Measurements from ENCODE around the gene VTI1B. TPM values are rescaled to one million over a fixed set of nuclear protein-coding genes. Genes with fewer than 3 reads are reported as not detected.
A peak's percentile ranks its signal among the peaks of the same experiment; 100 is the strongest.
"Not testable (repeated sequence)": the region's sequence is repeated elsewhere in the genome, so short reads cannot be mapped to it uniquely, and the experiment has no call there.

The VTI1B gene
- polyA plus RNA-seq (2013, experiment 1 of 4) = 102 TPM
- 103 TPM for polyA plus RNA-seq (2013, experiment 2 of 4)
- 76.1 TPM for polyA plus RNA-seq (2013, experiment 3 of 4)
- 85.7 TPM for polyA plus RNA-seq (2013, experiment 4 of 4)

- peaks cover 15% of the 10 kb centered on the region for H3K36me3 ChIP-seq (ENCODE audit: control insufficient read depth, insufficient read depth, low read length)
- 0 to 1% methylated on average over 87 of the region's 87 CpGs for WGBS, 2 experiments
- H3K27ac ChIP-seq (ENCODE audit: insufficient read depth, low read depth, low read length, poor library complexity, severe bottlenecking) = peak within 1 kb of the TSS; percentile 96
- no peaks in the 10 kb centered on the region for H3K4me1 ChIP-seq (ENCODE audit: control insufficient read depth, insufficient read depth, low read length)
- no peaks in the 10 kb centered on the region for H3K27me3 ChIP-seq (ENCODE audit: control insufficient read depth, insufficient read depth, low read length, poor library complexity, severe bottlenecking)
- H3K9me3 ChIP-seq (ENCODE audit: control insufficient read depth, low read length) = no peaks in the 10 kb centered on the region
- H3K4me3 ChIP-seq (ENCODE audit: insufficient read depth, low read depth, low read length) = peak within 1 kb of the TSS; percentile 84
Observed at GRCh38 chr14:67674480-67675218, at the start of gene VTI1B. Gene VTI1B (minus strand): TSS chr14:67674632. CDS start chr14:67674489, 143 bp downstream.

GRCh38 chr14:67722293-67722692 is 47.9 kb upstream of the VTI1B start:
- no peak overlapping the region for H3K27ac ChIP-seq (ENCODE audit: insufficient read depth, low read depth, low read length, poor library complexity, severe bottlenecking)
- no peaks in the 10 kb centered on the region for H3K9me3 ChIP-seq (ENCODE audit: control insufficient read depth, low read length)
- H3K36me3 ChIP-seq (ENCODE audit: control insufficient read depth, insufficient read depth, low read length) = no peaks in the 10 kb centered on the region
- no peaks in the 10 kb centered on the region for H3K27me3 ChIP-seq (ENCODE audit: control insufficient read depth, insufficient read depth, low read length, poor library complexity, severe bottlenecking)
- no peaks in the 10 kb centered on the region for H3K4me1 ChIP-seq (ENCODE audit: control insufficient read depth, insufficient read depth, low read length)
- WGBS, 2 experiments = 62% methylated on average over 3 of the region's 3 CpGs
- H3K4me3 ChIP-seq (ENCODE audit: insufficient read depth, low read depth, low read length) = no peak overlapping the region

- no peaks in the 10 kb centered on the region for H3K27me3 ChIP-seq (ENCODE audit: control insufficient read depth, insufficient read depth, low read length, poor library complexity, severe bottlenecking)
- H3K27ac ChIP-seq (ENCODE audit: insufficient read depth, low read depth, low read length, poor library complexity, severe bottlenecking) = no peak overlapping the region
- H3K36me3 ChIP-seq (ENCODE audit: control insufficient read depth, insufficient read depth, low read length) = no peaks in the 10 kb centered on the region
- 75 to 79% methylated on average over 4 to 5 of the region's 5 CpGs for WGBS, 2 experiments
- no peaks in the 10 kb centered on the region for H3K9me3 ChIP-seq (ENCODE audit: control insufficient read depth, low read length)
- no peaks in the 10 kb centered on the region for H3K4me1 ChIP-seq (ENCODE audit: control insufficient read depth, insufficient read depth, low read length)
- H3K4me3 ChIP-seq (ENCODE audit: insufficient read depth, low read depth, low read length) = no peak overlapping the region
Observed at GRCh38 chr14:67721875-67722274, 47.4 kb upstream of the VTI1B start.

GRCh38 chr14:67719866-67720265 is 45.4 kb upstream of the VTI1B start:
- Histone ChIP-seq H3K27me3 (ENCODE audit: control insufficient read depth, insufficient read depth, low read length, poor library complexity, severe bottlenecking) (no peaks in the 10 kb centered on the region), H3K4me3 (ENCODE audit: insufficient read depth, low read depth, low read length) (no peak overlapping the region), H3K4me1 (ENCODE audit: control insufficient read depth, insufficient read depth, low read length) (no peaks in the 10 kb centered on the region), H3K27ac (ENCODE audit: insufficient read depth, low read depth, low read length, poor library complexity, severe bottlenecking) (no peak overlapping the region), H3K9me3 (ENCODE audit: control insufficient read depth, low read length) (no peaks in the 10 kb centered on the region), H3K36me3 (ENCODE audit: control insufficient read depth, insufficient read depth, low read length) (no peaks in the 10 kb centered on the region)
- WGBS, 2 experiments = 65 to 81% methylated on average over 1 to 2 of the region's 2 CpGs

GRCh38 chr14:67719385-67719784 is 45.0 kb upstream of the VTI1B start:
- H3K27me3 ChIP-seq (ENCODE audit: control insufficient read depth, insufficient read depth, low read length, poor library complexity, severe bottlenecking); H3K4me1 ChIP-seq (ENCODE audit: control insufficient read depth, insufficient read depth, low read length); H3K36me3 ChIP-seq (ENCODE audit: control insufficient read depth, insufficient read depth, low read length); H3K4me3 ChIP-seq (ENCODE audit: insufficient read depth, low read depth, low read length); H3K9me3 ChIP-seq (ENCODE audit: control insufficient read depth, low read length); H3K27ac ChIP-seq (ENCODE audit: insufficient read depth, low read depth, low read length, poor library complexity, severe bottlenecking): not testable (repeated sequence)
- 88 to 91% methylated on average over 3 of the region's 3 CpGs for WGBS, 2 experiments

GRCh38 chr14:67718265-67718664 is 43.8 kb upstream of the VTI1B start:
- Histone ChIP-seq H3K4me1 (ENCODE audit: control insufficient read depth, insufficient read depth, low read length) (no peaks in the 10 kb centered on the region), H3K4me3 (ENCODE audit: insufficient read depth, low read depth, low read length) (no peak overlapping the region), H3K36me3 (ENCODE audit: control insufficient read depth, insufficient read depth, low read length) (no peaks in the 10 kb centered on the region), H3K27ac (ENCODE audit: insufficient read depth, low read depth, low read length, poor library complexity, severe bottlenecking) (no peak overlapping the region), H3K9me3 (ENCODE audit: control insufficient read depth, low read length) (no peaks in the 10 kb centered on the region), H3K27me3 (ENCODE audit: control insufficient read depth, insufficient read depth, low read length, poor library complexity, severe bottlenecking) (no peaks in the 10 kb centered on the region)
- 85% methylated on average over 2 of the region's 2 CpGs for WGBS, 2 experiments

GRCh38 chr14:67717048-67717447 is 42.6 kb upstream of the VTI1B start:
- Histone ChIP-seq H3K27me3 (ENCODE audit: control insufficient read depth, insufficient read depth, low read length, poor library complexity, severe bottlenecking) (no peaks in the 10 kb centered on the region), H3K9me3 (ENCODE audit: control insufficient read depth, low read length) (no peaks in the 10 kb centered on the region), H3K27ac (ENCODE audit: insufficient read depth, low read depth, low read length, poor library complexity, severe bottlenecking) (no peak overlapping the region), H3K4me3 (ENCODE audit: insufficient read depth, low read depth, low read length) (no peak overlapping the region), H3K36me3 (ENCODE audit: control insufficient read depth, insufficient read depth, low read length) (no peaks in the 10 kb centered on the region), H3K4me1 (ENCODE audit: control insufficient read depth, insufficient read depth, low read length) (no peaks in the 10 kb centered on the region)
- 100% methylated on average over 1 of the region's 1 CpG; no CpG with 5 or more reads in 1 of the 2 experiments for WGBS, 2 experiments

GRCh38 chr14:67710209-67710608 is 35.8 kb upstream of the VTI1B start:
- H3K27ac ChIP-seq (ENCODE audit: insufficient read depth, low read depth, low read length, poor library complexity, severe bottlenecking) = no peak overlapping the region
- peaks cover 3% of the 10 kb centered on the region for H3K9me3 ChIP-seq (ENCODE audit: control insufficient read depth, low read length)
- H3K4me1 ChIP-seq (ENCODE audit: control insufficient read depth, insufficient read depth, low read length) = no peaks in the 10 kb centered on the region
- H3K4me3 ChIP-seq (ENCODE audit: insufficient read depth, low read depth, low read length) = no peak overlapping the region
- 95 to 96% methylated on average over 2 of the region's 2 CpGs for WGBS, 2 experiments
- H3K27me3 ChIP-seq (ENCODE audit: control insufficient read depth, insufficient read depth, low read length, poor library complexity, severe bottlenecking) = no peaks in the 10 kb centered on the region
- H3K36me3 ChIP-seq (ENCODE audit: control insufficient read depth, insufficient read depth, low read length) = no peaks in the 10 kb centered on the region

GRCh38 chr14:67709796-67710195 is 35.4 kb upstream of the VTI1B start:
- H3K4me3 ChIP-seq (ENCODE audit: insufficient read depth, low read depth, low read length) = not testable (repeated sequence)
- WGBS, 2 experiments = 77 to 91% methylated on average over 1 of the region's 1 CpG

GRCh38 chr14:67709346-67709745 is 34.9 kb upstream of the VTI1B start:
- not testable (repeated sequence) for H3K4me3 ChIP-seq (ENCODE audit: insufficient read depth, low read depth, low read length); H3K27ac ChIP-seq (ENCODE audit: insufficient read depth, low read depth, low read length, poor library complexity, severe bottlenecking); H3K4me1 ChIP-seq (ENCODE audit: control insufficient read depth, insufficient read depth, low read length); H3K9me3 ChIP-seq (ENCODE audit: control insufficient read depth, low read length); H3K36me3 ChIP-seq (ENCODE audit: control insufficient read depth, insufficient read depth, low read length); H3K27me3 ChIP-seq (ENCODE audit: control insufficient read depth, insufficient read depth, low read length, poor library complexity, severe bottlenecking)

More at GRCh38 chr14:67709796-67710195, 35.4 kb upstream of the VTI1B start:
- H3K27me3 ChIP-seq (ENCODE audit: control insufficient read depth, insufficient read depth, low read length, poor library complexity, severe bottlenecking); H3K4me1 ChIP-seq (ENCODE audit: control insufficient read depth, insufficient read depth, low read length); H3K27ac ChIP-seq (ENCODE audit: insufficient read depth, low read depth, low read length, poor library complexity, severe bottlenecking); H3K36me3 ChIP-seq (ENCODE audit: control insufficient read depth, insufficient read depth, low read length); H3K9me3 ChIP-seq (ENCODE audit: control insufficient read depth, low read length): not testable (repeated sequence)

Measured in ectodermal cell (in vitro differentiated cells).